ENCODE measurements around the gene SLC39A11.

DNA sequence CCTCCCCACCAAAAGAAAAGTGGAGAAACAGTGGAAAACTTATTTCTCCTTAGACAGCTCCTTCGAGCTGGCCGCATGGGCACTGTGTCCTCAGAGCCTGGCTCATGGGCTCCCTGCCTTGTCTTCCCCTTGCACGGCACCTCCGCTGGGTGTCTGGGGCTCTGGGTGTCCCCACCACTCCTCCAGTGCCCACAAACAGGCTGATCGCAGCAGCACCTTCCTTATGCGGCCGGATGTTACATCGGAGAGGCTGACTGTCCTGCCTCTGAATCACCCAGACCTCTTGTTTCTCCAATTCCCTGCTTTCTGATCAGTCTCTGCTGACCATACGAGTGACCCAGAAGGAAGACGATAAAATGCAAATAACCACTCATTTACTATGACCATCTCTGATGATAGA is 121.7 kb downstream of the SLC39A11 start:
- no peak for TF ChIP-seq POLR2A (IDR thresholded peaks at IDR 0.05; ENCODE audit: low read depth, low read length)
- no peak for TF ChIP-seq POU2F2 (IDR thresholded peaks at IDR 0.05; ENCODE audit: low read depth, low read length)
- TF ChIP-seq TAF1 (IDR thresholded peaks at IDR 0.05; ENCODE audit: low read depth, low read length), result no peak
- no peak for TF ChIP-seq SPI1 (IDR thresholded peaks at IDR 0.05; ENCODE audit: low read depth, low read length)
- no peak for TF ChIP-seq POLR2AphosphoS5 (IDR thresholded peaks at IDR 0.05; ENCODE audit: low read depth, low read length)

Data from GM12891 (cell line).